GM23338 (cell line): ENCODE data around the gene CLIP1.

ENCODE experiments used
- CREB1 ChIP-seq: fragments of 250-450 bp; sonication (Bioruptor Pico); IDR thresholded peaks from 2 replicates; pipeline ENCODE4 v1.5.0; 2020; ENCODE audit warnings: low read depth, mild to moderate bottlenecking, moderate library complexity
- CTCF ChIP-seq, 2 experiments: fragments of 200-600 bp in 1 of 2; sonication (generic) in 1 of 2; conservative IDR thresholded peaks; 2 replicates each; pipeline versions ENCODE4 v1.5.1 to v1.6.1; 2016 to 2017; ENCODE audit warnings: antibody characterized with exemption in 2 of 2, low read depth in 2 of 2, mild to moderate bottlenecking in 2 of 2, moderate library complexity in 1 of 2
- EZH2 ChIP-seq: fragments of 200-600 bp; sonication (generic); IDR thresholded peaks from one replicate; pipeline ENCODE4 v1.8.0; 2017; ENCODE audit warnings: antibody characterized with exemption, mild to moderate bottlenecking, low read depth; ENCODE audit not compliant: unreplicated experiment
- EZH2phosphoT487 ChIP-seq: fragments of 200-600 bp; sonication (generic); IDR thresholded peaks from one replicate; pipeline ENCODE4 v1.8.1; 2018; ENCODE audit warnings: antibody characterized with exemption; ENCODE audit not compliant: unreplicated experiment
- JUNB ChIP-seq: IDR thresholded peaks from one replicate; pipeline ENCODE4 v1.6.1; 2016; ENCODE audit warnings: antibody characterized with exemption; ENCODE audit not compliant: unreplicated experiment
- POLR2AphosphoS5 ChIP-seq: IDR thresholded peaks from 2 replicates; pipeline ENCODE4 v1.6.1; 2016; ENCODE audit warnings: antibody characterized with exemption, low read depth

DNA sequence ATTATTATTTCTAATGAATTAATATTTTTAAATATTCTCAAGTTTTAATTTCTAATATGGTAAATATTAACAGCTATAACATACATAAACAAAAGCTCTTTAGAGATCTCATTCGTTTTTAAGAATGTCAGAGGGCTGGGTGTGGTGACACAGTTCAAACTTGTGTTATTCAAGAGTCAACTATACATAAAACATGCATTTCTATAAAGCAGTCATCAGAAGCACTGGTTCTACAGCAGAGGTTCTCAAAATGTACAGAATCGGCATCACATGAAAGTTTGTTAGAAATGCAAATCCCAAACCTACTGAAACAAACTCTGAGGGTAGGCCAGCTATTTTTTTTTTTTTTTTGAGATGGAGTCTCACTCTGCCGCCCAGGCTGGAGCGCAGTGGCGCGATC is 34.6 kb downstream of the CLIP1 start:
- TF ChIP-seq EZH2 (no peak), POLR2AphosphoS5 (no peak), CTCF (conservative IDR thresholded peaks at IDR 0.05; ENCODE audit: low read depth in 2 of 2) (no peak), EZH2phosphoT487 (no peak), JUNB (no peak), CREB1 (CRISPR knock-in tag) (no peak)
